ENCODE data around the gene MZT2A.
"Not testable (repeated sequence)": the region's sequence is repeated elsewhere in the genome, so short reads cannot be mapped to it uniquely, and the experiment has no call there.

Gene MZT2A

GRCh38 chr2:131520526-131520925, 28.3 kb upstream of the MZT2A start:
- no peak for DNase-seq (ENCODE audit: low spot score)

- DNase-seq (ENCODE audit: low spot score), result not testable (repeated sequence)
These were observed 27.8 kb upstream of the MZT2A start for GRCh38 chr2:131519871-131520470.

DNA sequence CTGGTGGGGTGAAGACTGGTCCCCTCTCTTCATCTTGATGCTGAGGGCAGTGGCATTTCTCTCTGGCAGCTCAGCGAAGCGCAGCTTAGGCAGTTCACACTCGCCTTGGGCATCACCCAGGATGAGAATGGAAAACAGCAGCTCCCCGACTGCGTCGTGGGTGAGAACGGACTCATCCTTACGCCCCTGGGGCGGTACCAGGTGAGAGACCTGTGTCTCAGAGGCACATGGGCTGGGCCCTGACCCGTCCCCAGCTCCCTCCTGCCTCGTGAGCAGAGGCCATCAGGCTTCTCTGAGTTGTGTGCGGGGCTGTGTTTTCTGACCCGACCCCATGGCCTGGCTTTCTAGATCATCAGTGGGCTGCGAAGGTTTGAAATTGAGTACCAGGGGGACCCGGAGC, 27.3 kb upstream of the MZT2A start:
- DNase-seq (ENCODE audit: low spot score), result no peak

DNA sequence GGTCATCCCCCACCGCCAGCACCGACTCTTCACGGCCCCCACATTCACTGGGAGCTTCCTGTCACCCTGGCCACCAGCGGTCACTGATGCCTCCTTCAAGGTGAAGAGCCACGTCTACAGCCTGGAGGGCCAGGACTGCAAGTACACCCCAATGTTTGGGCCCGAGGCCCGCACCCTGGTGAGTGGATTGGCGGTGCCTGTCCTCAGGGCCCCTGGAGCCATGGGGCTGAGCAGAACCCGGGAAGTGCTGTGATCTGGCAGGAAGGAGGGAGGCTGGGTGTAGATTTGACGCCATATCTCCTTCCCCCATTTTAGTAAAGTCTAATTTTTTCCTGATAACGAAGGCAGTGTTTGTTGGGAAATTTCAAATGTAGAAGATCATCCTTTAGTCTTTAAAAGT, 26.3 kb upstream of the MZT2A start:
- not testable (repeated sequence) for DNase-seq (ENCODE audit: low spot score)

DNA sequence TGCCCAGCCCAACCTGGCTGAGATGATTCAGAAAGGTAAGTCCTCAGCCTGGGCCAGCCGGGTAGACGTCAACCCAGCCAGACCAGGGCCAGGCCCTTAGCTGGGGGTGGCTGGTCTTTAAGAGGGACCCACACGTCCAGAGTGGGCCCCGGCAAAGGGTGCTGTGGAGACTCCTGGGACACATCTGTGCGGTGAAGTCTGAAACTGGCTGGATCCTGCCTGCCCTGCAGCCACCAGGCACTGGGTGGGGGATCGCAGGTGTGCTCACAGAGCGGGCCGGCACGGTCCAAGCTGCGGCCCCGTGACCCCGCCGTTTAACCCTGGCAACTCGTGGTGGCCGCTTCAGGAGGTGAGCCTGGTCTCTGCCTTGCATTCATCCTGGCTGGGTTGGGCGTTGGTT, 25.7 kb upstream of the MZT2A start:
- not testable (repeated sequence) for DNase-seq (ENCODE audit: low spot score)

DNA sequence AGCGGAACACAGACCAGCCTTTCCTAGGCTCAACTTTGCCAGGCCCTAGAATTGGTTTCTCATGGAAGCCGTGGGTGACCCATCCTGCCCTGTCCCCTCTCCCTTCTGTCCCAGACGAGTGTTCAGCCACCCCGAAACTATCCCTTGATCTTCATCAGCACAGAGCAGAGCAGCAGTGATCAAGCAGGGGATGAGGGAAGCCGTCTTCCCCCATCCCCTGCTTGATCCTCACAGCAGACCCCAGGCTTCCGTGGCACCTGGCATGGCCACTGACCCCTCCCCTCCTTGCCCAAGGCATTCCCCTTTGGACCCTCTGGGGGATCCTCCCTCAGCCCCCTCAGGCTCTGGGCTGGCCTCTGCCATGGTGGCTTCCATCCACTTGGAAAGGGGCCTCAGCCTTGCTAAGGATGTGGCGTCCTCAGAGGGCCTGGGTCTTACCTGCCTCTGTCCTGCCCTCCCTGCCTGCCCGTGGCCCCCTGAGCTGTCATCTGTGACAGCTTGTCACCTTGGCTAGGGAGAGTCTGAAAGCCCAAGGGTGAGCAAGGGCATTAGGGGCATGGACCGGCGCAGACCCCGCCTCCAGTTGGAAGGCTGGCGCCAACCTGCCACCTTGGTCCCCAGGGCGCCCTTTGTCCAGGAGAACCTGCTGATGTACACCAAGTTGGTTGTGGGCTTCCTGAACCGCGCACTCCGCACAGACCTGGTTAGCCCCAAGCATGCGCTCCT, 25.1 kb upstream of the MZT2A start:
- no peak for DNase-seq (ENCODE audit: low spot score)

- not testable (repeated sequence) for DNase-seq (ENCODE audit: low spot score)
These were observed 24.4 kb upstream of the MZT2A start for GRCh38 chr2:131516621-131517020.

DNA sequence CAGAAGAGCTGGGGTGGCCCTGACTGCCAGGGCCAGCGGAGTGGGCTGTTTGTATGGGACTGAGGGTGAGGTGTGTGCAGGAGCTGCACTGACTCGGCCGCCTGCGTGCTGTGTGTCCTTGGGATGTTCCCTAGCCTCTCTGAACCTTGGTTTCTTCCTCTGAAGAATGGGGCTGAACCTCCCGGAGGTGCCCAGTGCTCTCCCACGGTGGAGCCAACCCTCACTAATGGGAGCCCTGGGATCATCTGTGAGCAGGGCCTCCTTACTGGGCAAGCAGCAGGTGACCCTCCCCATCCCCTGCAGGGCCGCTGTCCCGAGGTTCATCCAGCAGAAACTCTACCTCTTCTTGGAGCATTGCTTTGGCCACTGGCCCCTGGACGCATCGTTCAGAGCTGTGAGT, 23.8 kb upstream of the MZT2A start:
- no peak for DNase-seq (ENCODE audit: low spot score)

- not testable (repeated sequence) for DNase-seq (ENCODE audit: low spot score)
These were observed 23.0 kb upstream of the MZT2A start for GRCh38 chr2:131515235-131515634.

GRCh38 chr2:131514408-131515166, 22.4 kb upstream of the MZT2A start:
- DNase-seq (ENCODE audit: low spot score), result not testable (repeated sequence)

- DNase-seq (ENCODE audit: low spot score), result not testable (repeated sequence)
These were observed 20.0 kb upstream of the MZT2A start for GRCh38 chr2:131511969-131512870.

- DNase-seq (ENCODE audit: low spot score), result not testable (repeated sequence)
These were observed 19.2 kb upstream of the MZT2A start for GRCh38 chr2:131511291-131511968.

GRCh38 chr2:131509615-131510014, 17.4 kb upstream of the MZT2A start:
- no peak for DNase-seq (ENCODE audit: low spot score)

DNA sequence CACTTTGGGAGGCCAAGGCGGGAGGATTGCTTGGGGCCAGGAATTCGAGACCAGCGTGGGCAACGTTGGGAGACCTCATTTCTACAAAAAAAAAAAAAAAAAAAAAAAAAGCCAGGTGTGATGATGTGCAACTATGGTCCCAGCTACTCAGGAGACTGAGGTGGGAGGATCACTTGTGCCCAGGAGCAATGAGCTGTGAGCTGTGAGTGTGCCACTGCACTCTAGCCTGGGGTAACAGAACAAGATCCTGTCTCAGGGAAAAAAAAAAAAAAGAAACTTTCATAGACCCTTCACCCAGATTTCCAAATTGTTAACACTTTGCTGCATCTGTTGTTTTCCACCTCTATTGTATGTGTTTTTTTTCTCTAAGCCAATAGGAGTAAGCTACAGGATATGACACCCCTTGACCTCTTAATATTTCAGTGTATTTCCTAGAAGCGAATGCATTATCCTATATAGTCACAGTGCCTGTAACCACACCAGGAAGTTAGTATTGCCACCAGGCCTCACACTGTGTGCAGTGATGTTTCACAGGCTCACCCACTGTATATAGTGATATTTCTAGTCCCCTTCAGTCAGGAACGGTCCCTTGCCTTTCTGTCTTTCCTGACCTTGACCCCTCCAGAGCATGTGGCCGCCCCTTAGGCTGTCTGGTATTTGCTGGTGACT, 12.0 kb upstream of the MZT2A start:
- DNase-seq (ENCODE audit: low spot score), result not testable (repeated sequence)

DNA sequence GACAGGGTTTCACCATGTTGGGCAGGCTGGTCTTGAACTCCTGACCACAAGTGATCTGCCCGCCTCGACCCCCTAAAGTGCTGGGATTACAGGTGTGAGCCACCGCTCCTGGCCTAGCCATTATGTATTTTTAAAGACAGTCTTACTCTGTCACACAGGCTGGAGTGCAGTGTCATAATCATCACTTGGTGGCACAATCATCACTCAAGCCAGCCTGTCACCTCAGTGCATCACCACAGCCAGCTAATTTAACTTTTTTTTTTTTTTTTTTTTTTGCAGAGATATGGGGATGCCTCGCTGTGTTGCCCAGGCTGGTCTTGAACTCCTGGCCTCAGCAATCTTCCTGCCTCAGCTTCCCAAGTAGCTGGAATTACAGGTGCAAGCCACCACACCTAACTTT, 11.4 kb upstream of the MZT2A start:
- DNase-seq (ENCODE audit: low spot score), result not testable (repeated sequence)

DNA sequence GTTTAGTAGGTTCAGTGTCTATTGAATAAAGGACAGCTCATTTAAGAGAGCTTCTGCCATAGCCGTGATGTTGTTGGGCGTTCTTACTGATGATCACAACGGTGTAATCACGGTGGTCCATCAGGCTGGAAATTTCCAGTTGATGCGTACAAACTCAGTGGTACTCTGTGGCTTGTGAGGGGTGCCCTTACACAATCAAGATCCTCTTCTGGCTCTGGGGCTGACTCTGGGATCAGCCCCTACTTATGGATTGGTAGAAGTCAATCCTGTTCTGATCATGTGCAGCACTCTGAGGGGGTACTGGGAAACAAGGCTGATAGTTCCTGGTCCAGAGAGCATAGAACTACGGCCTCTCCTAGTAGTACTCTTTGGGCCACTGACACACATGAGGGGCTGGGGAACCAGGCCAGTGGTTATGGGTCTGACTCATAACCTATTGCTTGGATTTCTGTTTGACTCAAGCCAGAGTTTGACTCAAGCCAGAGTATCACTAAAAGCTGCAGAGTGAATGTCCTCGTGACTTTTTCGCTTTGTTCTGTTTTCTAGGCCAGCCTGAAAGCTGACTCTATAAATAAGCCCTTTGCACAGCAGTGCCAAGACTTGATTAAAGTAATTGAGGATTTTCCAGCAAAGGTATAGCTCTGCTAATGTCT, 6.2 kb upstream of the MZT2A start:
- not testable (repeated sequence) for DNase-seq (ENCODE audit: low spot score)

GRCh38 chr2:131495506-131495905, 3.3 kb upstream of the MZT2A start:
- DNase-seq (ENCODE audit: low spot score), result not testable (repeated sequence)

DNA sequence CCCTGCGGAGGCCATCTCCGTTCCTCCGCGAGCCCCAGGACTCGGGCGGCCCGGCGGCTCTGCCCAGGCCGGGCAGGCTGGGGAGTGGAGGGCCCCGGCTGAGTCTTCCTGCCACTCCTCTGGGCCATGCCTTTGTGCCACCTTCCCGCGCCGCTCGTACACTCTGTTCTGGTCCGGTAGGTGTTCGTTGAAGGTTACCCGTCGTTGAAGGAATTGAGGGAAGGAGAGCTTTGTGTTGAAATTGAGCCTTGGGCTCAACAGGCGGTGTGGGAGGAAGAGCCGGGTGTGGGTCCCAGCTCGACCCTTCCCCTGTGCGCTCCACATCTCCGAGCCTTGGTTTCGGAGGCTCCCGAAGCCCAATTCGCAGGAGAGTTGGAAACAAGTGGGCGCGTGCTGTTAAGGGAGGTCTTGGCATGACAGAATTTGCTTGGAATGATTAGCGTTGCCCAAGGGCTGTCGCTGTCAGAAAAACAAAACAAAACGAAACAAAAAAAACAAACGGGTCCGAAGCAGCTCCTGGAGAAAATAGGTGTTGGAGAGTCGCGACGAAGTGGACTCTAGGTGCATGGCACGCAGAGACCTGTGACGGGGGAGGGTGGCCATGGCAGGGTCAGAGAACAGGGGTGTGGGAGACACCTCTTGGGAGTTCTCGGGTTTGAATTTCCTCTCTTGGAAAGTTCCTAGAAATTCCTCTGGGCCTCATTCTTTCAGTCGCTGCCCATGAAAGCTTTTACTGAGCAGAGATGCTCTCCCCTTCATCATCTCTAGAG, 1.2 kb upstream of the MZT2A start:
- DNase-seq (ENCODE audit: low spot score), result no peak

- DNase-seq (ENCODE audit: low spot score), result peak; percentile 92
These were observed 411 bp upstream of the MZT2A start for GRCh38 chr2:131492418-131493198.

Measured in CD4-positive, alpha-beta T cell treated with Interleukin-6 at 100 ng/mL for 8 hours (primary cell).